GM12891 (cell line): ENCODE measurements around the gene CHMP6.

Source experiments
- DNase-seq: peaks from one replicate; pipeline ENCODE4 v3.0.0; 2011; ENCODE audit warnings: low spot score; ENCODE audit not compliant: insufficient read length
- FAIRE-seq: peaks from 2 replicates; lab custom pipeline; 2011; peaks lifted over from hg19 to GRCh38; lab: Jason Lieb, UNC
- PAX5 ChIP-seq: IDR thresholded peaks from 2 replicates; pipeline ENCODE4 v1.6.1; 2011; ENCODE audit warnings: low read length, moderate library complexity, mild to moderate bottlenecking; ENCODE audit not compliant: insufficient read depth, severe bottlenecking
- POLR2A ChIP-seq: IDR thresholded peaks from 2 replicates; pipeline ENCODE4 v1.6.1; 2011; ENCODE audit warnings: low read depth, low read length, control low read depth
- POLR2AphosphoS5 ChIP-seq: IDR thresholded peaks from 2 replicates; pipeline ENCODE4 v1.6.1; 2011; ENCODE audit warnings: low read depth, low read length, control low read depth
- POU2F2 ChIP-seq: IDR thresholded peaks from 2 replicates; pipeline ENCODE4 v1.6.1; 2011; ENCODE audit warnings: low read depth, mild to moderate bottlenecking, control low read depth, low read length, moderate library complexity
- SPI1 ChIP-seq: IDR thresholded peaks from 2 replicates; pipeline ENCODE4 v1.6.1; 2011; ENCODE audit warnings: low read depth, low read length, control low read depth
- TAF1 ChIP-seq: IDR thresholded peaks from 2 replicates; pipeline ENCODE4 v1.6.1; 2011; ENCODE audit warnings: low read depth, low read length, control low read depth

CHMP6 gene

DNA sequence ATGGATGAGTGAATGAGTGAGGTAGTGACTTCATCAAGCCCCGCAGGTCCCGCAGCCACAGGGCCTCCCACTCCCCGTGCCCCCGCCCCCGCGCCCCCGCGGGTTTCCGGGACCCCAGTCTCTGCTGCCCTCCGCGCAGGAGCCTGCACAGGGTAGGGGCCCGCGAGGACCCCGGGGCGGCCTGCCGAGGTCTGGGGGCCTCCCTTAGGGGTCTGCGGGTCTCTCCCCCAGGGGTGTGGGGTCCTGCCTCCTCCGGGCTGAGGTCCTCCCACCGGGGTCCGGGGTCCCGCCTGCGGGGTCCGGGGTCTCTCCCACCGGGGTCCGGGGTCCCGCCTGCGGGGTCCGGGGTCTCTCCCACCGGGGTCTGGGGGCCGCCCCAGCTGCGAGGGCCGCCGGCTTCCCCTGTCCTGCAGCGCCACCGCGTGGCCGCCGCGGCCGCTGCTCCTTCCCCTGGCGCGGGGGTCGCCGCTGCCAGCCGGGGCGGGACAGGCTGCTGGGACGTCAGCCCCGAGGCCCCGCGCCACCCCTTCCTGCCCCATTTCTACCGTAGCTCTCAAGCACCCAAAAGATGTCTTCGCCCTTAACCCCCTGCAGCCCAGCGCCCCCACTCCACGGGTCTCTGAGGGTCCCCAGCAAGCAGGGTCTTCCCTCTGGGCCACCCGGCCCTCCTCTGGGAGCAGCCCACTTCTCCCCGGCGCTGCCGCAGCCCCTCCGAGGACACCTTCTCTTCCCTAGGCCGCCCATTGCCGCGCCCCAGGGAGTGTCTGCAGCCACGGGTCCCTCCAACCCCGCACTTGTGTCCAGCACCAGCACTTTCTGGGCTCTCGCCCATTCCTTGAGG, 10.4 kb upstream of the CHMP6 start:
- DNase-seq (peak; percentile 88), FAIRE-seq (no peak)
- TF ChIP-seq TAF1, result no peak
- TF ChIP-seq POU2F2, result no peak
- TF ChIP-seq POLR2A, result no peak
- TF ChIP-seq POLR2AphosphoS5, result no peak
- no peak for TF ChIP-seq SPI1
- no peak for TF ChIP-seq PAX5

DNA sequence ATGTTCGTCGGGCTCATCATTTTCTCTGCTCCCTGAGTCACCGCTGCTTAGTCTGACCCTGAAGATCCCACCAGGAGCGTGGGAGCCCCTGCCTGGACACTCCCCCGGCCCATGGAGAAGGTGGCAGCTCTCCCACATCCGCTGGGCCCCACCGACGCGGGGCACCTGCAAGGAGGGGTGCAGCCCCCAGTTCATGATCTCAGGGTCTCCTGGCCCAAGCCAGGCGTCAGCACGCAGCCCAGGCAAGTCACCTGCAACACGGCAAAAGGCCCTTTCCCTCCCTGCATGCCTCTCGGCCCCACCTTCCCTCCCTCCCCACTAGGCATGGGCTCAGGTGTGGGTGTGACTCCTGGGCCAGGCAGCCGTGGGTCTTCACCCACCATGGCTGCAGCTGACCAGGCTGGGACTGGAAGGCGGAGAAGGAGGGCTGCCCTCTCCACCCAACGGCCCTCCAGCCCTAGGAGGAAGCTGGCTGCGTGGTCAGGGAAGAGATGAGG, 9.7 kb upstream of the CHMP6 start:
- FAIRE-seq (no peak), DNase-seq (no peak)
- TF ChIP-seq TAF1, result no peak
- no peak for TF ChIP-seq POLR2AphosphoS5
- TF ChIP-seq SPI1, result no peak
- TF ChIP-seq PAX5, result no peak
- TF ChIP-seq POU2F2, result no peak
- TF ChIP-seq POLR2A, result no peak

DNA sequence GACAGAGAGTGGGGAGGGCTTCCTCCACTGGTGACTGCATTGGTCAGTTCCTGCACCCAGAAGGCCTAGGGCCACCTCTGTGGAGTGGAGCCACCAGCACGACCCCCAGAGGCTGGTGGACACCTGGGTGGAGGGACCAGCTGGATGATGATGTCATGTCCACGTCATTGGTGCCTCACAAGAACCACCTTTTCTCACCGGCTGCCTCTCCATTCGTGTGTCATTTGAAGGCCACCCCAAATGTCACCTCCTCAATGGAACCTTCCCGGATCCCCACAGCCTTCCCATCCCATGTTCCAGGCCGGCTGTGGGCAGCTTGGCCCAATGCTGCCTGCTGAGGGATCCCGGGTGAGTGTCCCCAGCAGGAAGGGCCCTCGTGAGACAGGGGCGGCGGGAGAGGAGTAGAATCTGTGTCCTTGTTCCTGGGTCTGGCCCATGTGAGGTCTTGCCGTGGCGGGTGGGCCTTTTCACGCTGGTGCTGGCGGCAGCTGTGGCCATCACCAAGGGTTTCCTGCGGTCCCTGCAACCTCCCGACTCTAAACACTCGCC, 9.1 kb upstream of the CHMP6 start:
- no peak for TF ChIP-seq POU2F2
- TF ChIP-seq POLR2AphosphoS5, result no peak
- TF ChIP-seq TAF1, result no peak
- no peak for TF ChIP-seq PAX5
- TF ChIP-seq POLR2A, result no peak
- TF ChIP-seq SPI1, result no peak
- DNase-seq, result no peak
- FAIRE-seq, result no peak

GRCh38 chr17:80983545-80983944, 8.1 kb upstream of the CHMP6 start:
- TF ChIP-seq SPI1 (no peak), PAX5 (no peak), POLR2A (no peak), TAF1 (no peak), POLR2AphosphoS5 (no peak), POU2F2 (no peak)
- DNase-seq (no peak), FAIRE-seq (no peak)

DNA sequence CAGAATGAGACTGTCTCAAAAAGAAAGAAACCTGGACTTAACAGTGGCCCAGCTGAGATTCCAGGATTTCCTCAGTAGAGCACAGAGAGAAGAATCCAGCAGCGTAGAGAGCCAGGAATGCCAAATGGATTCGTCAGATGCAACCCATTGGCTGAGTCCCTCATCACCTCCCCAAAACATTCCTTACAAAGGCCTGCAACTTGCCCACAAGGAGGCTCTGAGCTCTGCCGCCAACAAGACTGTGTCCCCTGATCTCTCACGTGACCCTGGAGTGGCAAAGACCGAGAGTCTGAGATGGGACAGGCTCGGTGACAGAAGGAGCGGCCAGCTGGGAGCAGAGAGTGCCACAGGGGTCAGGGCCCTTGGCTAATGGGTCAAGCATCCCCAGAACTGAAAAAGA, 6.9 kb upstream of the CHMP6 start:
- FAIRE-seq (no peak), DNase-seq (no peak)
- TF ChIP-seq POLR2AphosphoS5 (no peak), POLR2A (no peak), PAX5 (no peak), TAF1 (no peak), POU2F2 (no peak), SPI1 (no peak)

DNA sequence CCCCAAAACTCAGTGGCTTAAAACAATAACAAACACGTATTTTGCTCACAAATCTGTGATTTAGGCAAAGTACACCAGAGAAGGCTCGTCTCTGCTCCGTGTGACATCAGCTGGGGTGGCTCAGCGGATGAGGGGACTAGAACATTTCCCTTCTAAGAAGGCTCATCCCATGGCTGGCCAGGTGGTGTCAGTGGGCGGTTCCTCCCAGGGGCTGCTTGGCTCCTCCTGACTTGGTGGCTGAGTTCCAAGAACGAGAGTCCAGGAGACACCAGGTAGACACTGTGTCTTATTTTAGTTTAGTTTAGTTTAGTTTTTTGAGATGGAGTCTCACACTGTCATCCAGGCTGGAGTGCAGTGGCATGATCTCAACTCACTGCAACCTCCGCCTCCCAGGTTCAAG, 5.6 kb upstream of the CHMP6 start:
- TF ChIP-seq TAF1 (no peak), SPI1 (no peak), POLR2A (no peak), POU2F2 (no peak), PAX5 (no peak), POLR2AphosphoS5 (no peak)
- DNase-seq (no peak), FAIRE-seq (no peak)

- no peak for FAIRE-seq
- DNase-seq, result no peak
- TF ChIP-seq PAX5 (no peak), POLR2AphosphoS5 (no peak), SPI1 (no peak), POLR2A (no peak), POU2F2 (no peak), TAF1 (no peak)
Observed at GRCh38 chr17:80986816-80987475, 4.7 kb upstream of the CHMP6 start.

- no peak for TF ChIP-seq POLR2AphosphoS5
- no peak for TF ChIP-seq TAF1
- no peak for TF ChIP-seq SPI1
- no peak for TF ChIP-seq PAX5
- TF ChIP-seq POLR2A, result no peak
- no peak for TF ChIP-seq POU2F2
- FAIRE-seq, result no peak
- no peak for DNase-seq
Observed at GRCh38 chr17:80987941-80988461, 3.6 kb upstream of the CHMP6 start.
